Measurements from ENCODE around the gene FGA. TPM values are rescaled to one million over a fixed set of nuclear protein-coding genes. Genes with fewer than 3 reads are reported as not detected.

The FGA gene
- total RNA-seq, 1 experiment from 2014 or later: not detected

DNA sequence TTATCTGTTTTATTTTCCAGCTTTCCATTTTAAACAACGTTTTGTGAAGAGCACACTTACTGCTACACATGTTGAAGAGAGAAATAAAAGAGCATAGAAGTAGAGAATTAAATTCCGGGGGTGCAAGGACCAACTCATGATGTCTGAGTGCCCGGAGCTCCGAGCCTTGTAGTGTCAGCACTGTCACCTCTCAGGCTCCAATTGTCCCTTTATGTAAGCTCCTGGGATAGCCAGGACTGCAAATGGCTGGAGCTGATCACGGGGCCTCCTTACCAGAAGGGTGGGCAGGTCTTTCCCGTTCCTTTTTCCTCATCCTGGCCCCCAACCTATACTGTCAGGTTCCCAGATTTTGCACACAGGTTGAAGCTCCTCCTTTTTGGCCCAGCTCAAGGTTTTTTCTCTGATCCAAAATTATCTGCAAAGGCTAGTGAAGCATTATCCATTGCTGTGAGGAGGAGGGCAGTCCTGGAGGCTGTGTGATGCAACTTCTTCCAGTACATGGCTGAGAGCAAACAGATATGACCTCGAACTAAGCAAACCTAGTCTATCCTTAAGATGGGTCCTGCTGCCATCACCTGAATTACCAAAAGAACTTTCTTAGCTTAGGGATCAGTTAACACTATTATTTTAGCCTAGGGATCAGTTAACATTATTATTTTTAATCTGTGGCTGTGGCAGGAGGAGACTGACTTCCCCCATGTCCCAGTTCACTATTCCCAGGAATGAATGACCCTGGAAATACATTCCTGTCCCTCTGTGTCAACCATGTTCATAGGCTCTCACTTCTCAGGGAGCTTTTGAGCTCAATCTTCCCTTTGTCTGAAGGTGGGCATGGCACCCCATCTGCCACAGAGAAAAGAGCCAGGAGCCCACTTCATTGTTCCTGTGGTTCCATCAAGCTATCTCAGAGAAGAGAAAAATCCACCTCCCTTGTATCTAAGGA, 22.2 kb upstream of the FGA start, which contains the start of gene FGG:
TSS of gene FGG (minus strand) at position 185 of the 943 bp plus-strand sequence. CDS start at position 138, 47 bp downstream.
- Histone ChIP-seq H3K4me3 (ENCODE audit: low read length) (no peak within 1 kb of the TSS), H3K9me3 (ENCODE audit: low read length) (no peaks in the 10 kb centered on the region), H4K20me1 (ENCODE audit: insufficient read depth, low read depth, low read length) (no peaks in the 10 kb centered on the region), H3K79me2 (ENCODE audit: low read length) (no peaks in the 10 kb centered on the region), H3K9ac (ENCODE audit: low read length) (no peak within 1 kb of the TSS), H3K27me3 (ENCODE audit: low read length) (no peaks in the 10 kb centered on the region), H3K4me2 (ENCODE audit: low read depth, low read length, poor library complexity, severe bottlenecking) (no peak within 1 kb of the TSS), H3K36me3 (ENCODE audit: insufficient read depth, low read length) (no peaks in the 10 kb centered on the region), H3K27ac (ENCODE audit: low read length) (no peak within 1 kb of the TSS), H3K4me1 (ENCODE audit: low read length) (no peaks in the 10 kb centered on the region), H3K9me2 (replicated peaks; ENCODE audit: insufficient read depth, low read length) (no peaks in the 10 kb centered on the region), H2AFZ (ENCODE audit: low read length) (no peak within 1 kb of the TSS)
- no peak for DNase-seq

DNA sequence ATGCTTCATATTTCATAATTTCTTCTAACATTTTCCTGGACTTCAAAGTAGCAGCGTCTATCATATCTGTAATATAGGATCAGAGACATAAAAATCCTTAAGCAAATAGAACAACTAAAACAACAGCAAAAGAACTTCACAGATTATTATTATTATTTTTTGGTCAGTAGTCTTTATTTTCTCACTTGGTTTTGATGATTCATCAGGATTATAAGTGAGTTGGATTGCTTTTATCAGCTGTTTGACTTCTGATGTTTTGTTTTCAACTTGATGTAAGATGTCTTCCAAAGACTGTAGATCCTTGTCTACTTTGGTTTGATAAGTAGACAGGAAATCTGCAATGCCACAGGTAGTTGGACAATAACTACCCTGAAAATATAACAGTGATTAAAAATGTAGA, 21.3 kb upstream of the FGA start:
- Histone ChIP-seq H2AFZ (ENCODE audit: low read length) (no peak overlapping the region), H3K4me2 (ENCODE audit: low read depth, low read length, poor library complexity, severe bottlenecking) (no peak overlapping the region), H4K20me1 (ENCODE audit: insufficient read depth, low read depth, low read length) (no peaks in the 10 kb centered on the region), H3K36me3 (ENCODE audit: insufficient read depth, low read length) (no peaks in the 10 kb centered on the region), H3K79me2 (ENCODE audit: low read length) (no peaks in the 10 kb centered on the region), H3K27ac (ENCODE audit: low read length) (no peak overlapping the region), H3K27me3 (ENCODE audit: low read length) (no peaks in the 10 kb centered on the region), H3K9ac (ENCODE audit: low read length) (no peak overlapping the region), H3K9me2 (replicated peaks; ENCODE audit: insufficient read depth, low read length) (no peaks in the 10 kb centered on the region), H3K9me3 (ENCODE audit: low read length) (no peaks in the 10 kb centered on the region), H3K4me1 (ENCODE audit: low read length) (no peaks in the 10 kb centered on the region), H3K4me3 (ENCODE audit: low read length) (no peak overlapping the region)
- DNase-seq: no peak

DNA sequence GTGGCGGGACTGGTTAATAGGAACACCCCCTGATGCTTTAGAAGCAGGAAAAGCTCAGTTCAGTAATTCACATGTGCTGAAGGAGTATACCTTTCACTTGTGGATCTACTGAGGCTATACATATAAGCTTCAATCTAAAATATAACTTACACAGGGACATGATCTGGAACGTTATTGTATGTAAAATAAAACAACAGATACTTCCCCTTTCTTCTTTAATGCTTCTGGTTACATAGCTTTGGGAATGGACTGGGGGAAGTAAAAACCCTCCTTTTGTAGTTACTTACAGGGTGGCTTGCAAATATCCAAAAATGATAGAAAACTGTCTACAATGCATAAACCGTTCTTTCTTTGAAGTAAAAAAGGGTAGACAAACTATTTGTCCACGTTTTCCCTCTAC, 20.0 kb upstream of the FGA start:
- H3K9ac ChIP-seq (ENCODE audit: low read length): no peak overlapping the region
- no peak overlapping the region for H2AFZ ChIP-seq (ENCODE audit: low read length)
- no peak overlapping the region for H3K4me3 ChIP-seq (ENCODE audit: low read length)
- H3K9me2 ChIP-seq (replicated peaks; ENCODE audit: insufficient read depth, low read length): no peaks in the 10 kb centered on the region
- no peaks in the 10 kb centered on the region for H3K79me2 ChIP-seq (ENCODE audit: low read length)
- no peak overlapping the region for H3K27ac ChIP-seq (ENCODE audit: low read length)
- no peak for DNase-seq
- no peaks in the 10 kb centered on the region for H3K36me3 ChIP-seq (ENCODE audit: insufficient read depth, low read length)
- no peaks in the 10 kb centered on the region for H3K9me3 ChIP-seq (ENCODE audit: low read length)
- no peaks in the 10 kb centered on the region for H3K4me1 ChIP-seq (ENCODE audit: low read length)
- no peak overlapping the region for H3K4me2 ChIP-seq (ENCODE audit: low read depth, low read length, poor library complexity, severe bottlenecking)
- H4K20me1 ChIP-seq (ENCODE audit: insufficient read depth, low read depth, low read length): no peaks in the 10 kb centered on the region
- no peaks in the 10 kb centered on the region for H3K27me3 ChIP-seq (ENCODE audit: low read length)

DNA sequence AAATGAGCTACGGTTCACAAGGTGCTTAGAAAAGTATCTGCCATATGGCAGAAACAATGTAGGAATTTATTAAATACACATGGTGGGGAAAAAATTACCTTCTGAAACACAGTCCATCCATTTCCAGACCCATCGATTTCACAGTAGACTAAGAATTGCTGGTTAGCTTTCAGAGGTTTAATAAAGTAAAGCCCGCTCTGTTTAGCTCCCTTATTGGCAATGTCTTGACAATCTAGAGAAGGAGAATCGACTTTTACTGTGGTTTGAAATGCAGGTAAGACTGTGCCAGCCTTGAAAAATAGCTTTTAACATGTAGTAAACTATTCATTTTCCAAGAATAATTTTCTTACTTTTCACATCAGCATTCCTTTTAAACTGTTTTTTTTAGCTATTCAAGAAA, 19.0 kb upstream of the FGA start:
- H3K36me3 ChIP-seq (ENCODE audit: insufficient read depth, low read length): no peaks in the 10 kb centered on the region
- no peaks in the 10 kb centered on the region for H3K79me2 ChIP-seq (ENCODE audit: low read length)
- H3K9me3 ChIP-seq (ENCODE audit: low read length): no peaks in the 10 kb centered on the region
- H3K4me3 ChIP-seq (ENCODE audit: low read length): no peak overlapping the region
- DNase-seq: no peak
- no peak overlapping the region for H3K27ac ChIP-seq (ENCODE audit: low read length)
- no peaks in the 10 kb centered on the region for H3K9me2 ChIP-seq (replicated peaks; ENCODE audit: insufficient read depth, low read length)
- H3K4me2 ChIP-seq (ENCODE audit: low read depth, low read length, poor library complexity, severe bottlenecking): no peak overlapping the region
- no peak overlapping the region for H2AFZ ChIP-seq (ENCODE audit: low read length)
- H3K4me1 ChIP-seq (ENCODE audit: low read length): no peaks in the 10 kb centered on the region
- no peak overlapping the region for H3K9ac ChIP-seq (ENCODE audit: low read length)
- no peaks in the 10 kb centered on the region for H3K27me3 ChIP-seq (ENCODE audit: low read length)
- H4K20me1 ChIP-seq (ENCODE audit: insufficient read depth, low read depth, low read length): no peaks in the 10 kb centered on the region

DNA sequence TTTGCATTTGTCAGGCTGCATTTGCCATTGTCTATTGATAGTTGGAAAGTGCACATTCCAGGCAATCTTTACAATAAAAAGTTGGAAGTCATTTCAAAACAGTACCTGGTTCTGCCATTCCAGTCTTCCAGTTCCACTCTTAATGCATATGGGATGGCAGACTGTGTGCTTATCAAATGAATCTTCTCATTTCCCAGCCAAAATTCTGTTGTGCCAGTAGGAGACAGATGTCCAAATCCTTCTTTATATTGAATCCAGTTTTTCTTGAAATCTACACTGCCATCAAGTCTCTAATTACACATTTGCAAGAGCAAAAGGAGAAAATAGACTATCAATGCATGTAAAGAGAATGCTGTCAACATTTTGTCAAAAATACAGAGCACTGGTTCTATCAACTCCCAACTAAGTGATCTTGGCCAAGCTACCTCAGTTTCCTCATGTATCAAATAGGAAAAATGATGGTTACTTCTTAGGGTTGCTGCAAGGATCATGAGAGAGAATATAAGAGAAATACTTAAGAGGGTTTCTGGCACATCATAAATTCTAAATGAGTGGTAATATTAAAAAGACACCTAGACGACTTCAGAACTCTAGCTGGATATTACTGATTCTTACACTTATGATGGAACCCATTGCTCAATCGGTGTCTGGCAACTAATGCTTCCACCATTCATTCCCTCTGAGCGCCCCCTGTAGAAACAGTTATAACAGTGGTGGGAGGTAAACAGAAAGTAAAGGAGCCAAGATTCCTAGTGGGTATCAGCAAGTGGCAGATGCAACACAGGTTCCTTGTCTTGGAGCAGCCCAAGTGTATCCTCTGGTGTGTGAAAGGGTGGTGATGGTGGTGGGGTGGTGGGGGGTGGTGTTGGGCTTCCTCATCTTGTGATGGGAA, 18.1 kb upstream of the FGA start:
- no peak overlapping the region for H3K4me2 ChIP-seq (ENCODE audit: low read depth, low read length, poor library complexity, severe bottlenecking)
- DNase-seq: no peak
- H2AFZ ChIP-seq (ENCODE audit: low read length): no peak overlapping the region
- H3K4me3 ChIP-seq (ENCODE audit: low read length): no peak overlapping the region
- H3K9me3 ChIP-seq (ENCODE audit: low read length): no peaks in the 10 kb centered on the region
- no peaks in the 10 kb centered on the region for H4K20me1 ChIP-seq (ENCODE audit: insufficient read depth, low read depth, low read length)
- no peak overlapping the region for H3K27ac ChIP-seq (ENCODE audit: low read length)
- H3K36me3 ChIP-seq (ENCODE audit: insufficient read depth, low read length): no peaks in the 10 kb centered on the region
- peaks cover 5% of the 10 kb centered on the region; the same call in 1 of the 2 replicates for H3K27me3 ChIP-seq (ENCODE audit: low read length)
- no peaks in the 10 kb centered on the region for H3K9me2 ChIP-seq (replicated peaks; ENCODE audit: insufficient read depth, low read length)
- H3K4me1 ChIP-seq (ENCODE audit: low read length): no peaks in the 10 kb centered on the region
- no peak overlapping the region for H3K9ac ChIP-seq (ENCODE audit: low read length)
- H3K79me2 ChIP-seq (ENCODE audit: low read length): no peaks in the 10 kb centered on the region

DNA sequence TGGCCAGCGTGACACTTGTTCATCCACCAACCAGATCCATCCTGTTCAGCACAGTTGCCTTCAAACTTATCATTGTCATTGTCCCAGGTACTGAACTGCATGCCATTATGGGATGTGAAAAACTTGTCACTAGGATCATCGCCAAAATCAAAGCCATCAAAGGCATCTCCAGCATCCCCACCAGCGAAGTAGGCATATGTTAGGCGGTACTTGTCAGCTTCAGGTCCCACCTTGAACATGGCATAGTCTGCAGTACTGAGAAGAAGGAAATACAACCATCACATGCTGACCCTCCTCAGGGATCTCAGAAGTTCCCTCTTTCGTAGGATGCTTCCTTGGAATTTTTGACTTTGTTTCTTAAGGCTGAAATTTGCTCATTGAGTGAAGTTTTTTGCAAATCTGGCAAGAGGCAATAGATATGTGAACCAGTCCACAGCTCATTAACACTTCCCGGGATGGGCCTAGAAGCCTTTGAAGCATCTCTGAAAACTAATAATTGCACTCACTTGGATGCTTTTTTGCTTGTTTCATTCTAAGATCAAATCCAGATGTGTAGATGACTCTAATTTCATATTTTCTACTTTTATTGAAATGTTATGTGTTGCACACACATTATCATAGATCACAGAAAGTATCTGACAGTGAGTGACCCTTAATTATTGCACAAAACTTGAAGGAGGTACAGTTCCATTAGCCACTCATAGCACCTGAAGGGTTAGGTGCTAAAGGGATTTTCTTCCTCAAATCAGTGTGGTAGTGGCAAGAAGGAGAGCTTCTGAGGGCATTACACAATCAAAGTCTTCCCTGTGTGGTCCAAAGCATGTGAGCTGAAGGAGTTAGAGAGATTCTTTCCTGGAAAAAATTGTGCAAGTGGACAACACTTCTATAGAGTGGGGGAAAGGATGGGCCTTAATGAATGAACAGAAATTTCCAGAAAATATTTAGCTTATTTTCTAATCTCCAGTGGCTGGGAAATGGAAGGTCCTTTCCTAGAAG, 16.5 kb upstream of the FGA start:
- no peaks in the 10 kb centered on the region for H4K20me1 ChIP-seq (ENCODE audit: insufficient read depth, low read depth, low read length)

DNA sequence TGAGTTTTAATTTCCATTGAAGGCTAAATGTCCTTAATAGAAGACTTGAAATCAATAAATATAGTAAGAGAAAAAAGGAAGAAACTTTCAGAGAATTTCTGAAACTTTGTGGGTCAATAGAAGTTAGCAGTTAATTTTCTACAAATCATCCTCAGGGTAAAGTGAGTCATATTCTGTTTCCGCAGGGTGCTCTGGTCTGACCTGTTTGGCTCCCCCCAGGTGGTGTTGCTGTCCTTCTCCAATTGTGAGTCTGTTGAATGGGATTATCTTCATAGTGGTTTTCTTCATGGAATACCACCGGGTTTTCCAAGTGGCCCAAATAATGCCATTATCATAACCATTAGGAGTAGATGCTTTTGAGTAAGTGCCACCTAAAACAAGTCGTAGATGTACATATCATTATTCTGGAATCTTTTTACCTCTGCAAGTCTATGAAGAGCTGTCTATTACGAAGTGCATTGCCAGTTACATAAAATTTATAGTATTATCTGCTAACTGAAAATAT, 14.2 kb upstream of the FGA start:
- no peak overlapping the region for H3K4me2 ChIP-seq (ENCODE audit: low read depth, low read length, poor library complexity, severe bottlenecking)
- no peak overlapping the region for H3K27ac ChIP-seq (ENCODE audit: low read length)
- H2AFZ ChIP-seq (ENCODE audit: low read length): no peak overlapping the region
- H3K27me3 ChIP-seq (ENCODE audit: low read length): peaks cover 5% of the 10 kb centered on the region; the same call in 1 of the 2 replicates
- H3K4me1 ChIP-seq (ENCODE audit: low read length): no peaks in the 10 kb centered on the region
- no peaks in the 10 kb centered on the region for H3K9me3 ChIP-seq (ENCODE audit: low read length)
- no peak overlapping the region for H3K4me3 ChIP-seq (ENCODE audit: low read length)
- no peak overlapping the region for H3K9ac ChIP-seq (ENCODE audit: low read length)
- no peaks in the 10 kb centered on the region for H3K36me3 ChIP-seq (ENCODE audit: insufficient read depth, low read length)
- no peaks in the 10 kb centered on the region for H3K9me2 ChIP-seq (replicated peaks; ENCODE audit: insufficient read depth, low read length)
- H4K20me1 ChIP-seq (ENCODE audit: insufficient read depth, low read depth, low read length): no peaks in the 10 kb centered on the region
- DNase-seq: no peak
- no peaks in the 10 kb centered on the region for H3K79me2 ChIP-seq (ENCODE audit: low read length)

More for the DNA sequence above, 16.5 kb upstream of the FGA start:
- Histone ChIP-seq H3K4me3 (ENCODE audit: low read length) (no peak overlapping the region), H3K9me2 (replicated peaks; ENCODE audit: insufficient read depth, low read length) (no peaks in the 10 kb centered on the region), H3K4me2 (ENCODE audit: low read depth, low read length, poor library complexity, severe bottlenecking) (no peak overlapping the region), H3K9ac (ENCODE audit: low read length) (no peak overlapping the region), H3K36me3 (ENCODE audit: insufficient read depth, low read length) (no peaks in the 10 kb centered on the region), H3K27me3 (ENCODE audit: low read length) (peaks cover 5% of the 10 kb centered on the region; the same call in 1 of the 2 replicates), H3K79me2 (ENCODE audit: low read length) (no peaks in the 10 kb centered on the region), H3K9me3 (ENCODE audit: low read length) (no peaks in the 10 kb centered on the region), H3K4me1 (ENCODE audit: low read length) (no peaks in the 10 kb centered on the region), H2AFZ (ENCODE audit: low read length) (no peak overlapping the region), H3K27ac (ENCODE audit: low read length) (no peak overlapping the region)
- DNase-seq: no peak
